Measurements from ENCODE around the gene CPNE6. TPM values are rescaled to one million over a fixed set of nuclear protein-coding genes. Genes with fewer than 3 reads are reported as not detected.
"Not testable (repeated sequence)": the region's sequence is repeated elsewhere in the genome, so short reads cannot be mapped to it uniquely, and the experiment has no call there.

The CPNE6 gene
- total RNA-seq (2013): not detected
- polyA plus RNA-seq (not detected), polyA minus RNA-seq (0.14 TPM in 1 of 2 replicates, not detected in the other), total RNA-seq (0 to 0.60 (median 0) reads per million in 11 experiments)

DNA sequence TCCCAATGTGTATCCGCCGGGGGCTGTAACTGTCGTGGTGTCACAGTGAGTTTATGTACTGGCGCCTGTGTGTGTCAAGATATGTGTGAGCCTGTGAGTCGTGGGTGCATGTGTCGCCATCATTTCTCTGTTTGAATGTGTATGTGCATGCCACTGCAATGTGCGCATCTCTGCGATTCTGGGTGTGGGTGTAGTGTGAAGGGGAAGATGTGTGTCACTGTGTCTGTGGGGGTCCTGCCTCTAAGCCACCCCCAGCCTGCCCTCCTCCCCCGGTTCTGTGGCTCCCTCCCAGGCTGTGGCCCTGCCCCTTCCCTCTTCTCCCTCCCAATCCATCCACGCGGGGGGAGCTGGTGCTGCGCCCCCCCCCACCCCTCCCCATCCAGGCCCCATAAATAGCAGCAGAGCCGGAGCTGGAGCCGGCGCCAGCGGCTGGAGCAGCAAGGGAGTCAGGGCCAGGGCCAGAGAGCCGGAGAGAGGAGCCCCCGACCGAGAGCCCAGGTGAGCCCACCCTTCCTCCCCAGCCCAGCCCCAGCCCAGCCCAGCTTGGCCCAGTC lies at the start of gene CPNE6:
Gene CPNE6 (plus strand): TSS at position 419 of the 554 bp plus-strand sequence. CDS start 1,375 bp downstream, outside the sequence.
- Histone ChIP-seq H3K79me2 (ENCODE audit: insufficient read depth, low read length) (no peaks in the 10 kb centered on the region), H3K9me3 (replicated peaks in 1 of 2; ENCODE audit: control insufficient read depth in 1 of 2, insufficient read depth in 1 of 2, low read length in 2 of 2) (no peaks in the 10 kb centered on the region), H2AFZ (ENCODE audit: insufficient read depth, low read depth, low read length, poor library complexity, severe bottlenecking) (no peak within 1 kb of the TSS), H3K27ac (ENCODE audit: low read depth in 1 of 2, low read length in 2 of 2) (no peak within 1 kb of the TSS), H3K4me2 (replicated peaks; ENCODE audit: extremely low read depth, low read length, poor library complexity, severe bottlenecking) (no peak within 1 kb of the TSS), H3K4me3 (replicated peaks in 1 of 3; ENCODE audit: low read depth in 2 of 3, low read length in 3 of 3) (no peak within 1 kb of the TSS), H4K20me1 (ENCODE audit: insufficient read depth, low read length) (no peaks in the 10 kb centered on the region), H3K36me3 (replicated peaks in 1 of 2; ENCODE audit: control insufficient read depth in 1 of 2, insufficient read depth in 2 of 2, low read length in 2 of 2) (no peaks in the 10 kb centered on the region), H3K9ac (ENCODE audit: insufficient read depth, low read length, poor library complexity, severe bottlenecking) (no peak within 1 kb of the TSS), H3K27me3 (ENCODE audit: control insufficient read depth in 2 of 2, insufficient read depth in 2 of 2, low read length in 2 of 2) (no peaks in the 10 kb centered on the region), H3K4me1 (ENCODE audit: control insufficient read depth in 1 of 2, insufficient read depth in 2 of 2, low read length in 2 of 2) (no peaks in the 10 kb centered on the region)
- intact Hi-C loops (cut with micrococcal nuclease): no loop called here
- 68% methylated on average over 9 of the region's 19 CpGs for WGBS (ENCODE audit: insufficient coverage)
- peaks cover 4 to 17% (median 13%) of the 10 kb centered on the region in 3 donors for H3K27me3 Mint-ChIP-seq (ENCODE audit: low read depth in 3 of 3)
- H3K4me1 Mint-ChIP-seq: peaks cover 15% of the 10 kb centered on the region
- TF ChIP-seq, protein P1, sequence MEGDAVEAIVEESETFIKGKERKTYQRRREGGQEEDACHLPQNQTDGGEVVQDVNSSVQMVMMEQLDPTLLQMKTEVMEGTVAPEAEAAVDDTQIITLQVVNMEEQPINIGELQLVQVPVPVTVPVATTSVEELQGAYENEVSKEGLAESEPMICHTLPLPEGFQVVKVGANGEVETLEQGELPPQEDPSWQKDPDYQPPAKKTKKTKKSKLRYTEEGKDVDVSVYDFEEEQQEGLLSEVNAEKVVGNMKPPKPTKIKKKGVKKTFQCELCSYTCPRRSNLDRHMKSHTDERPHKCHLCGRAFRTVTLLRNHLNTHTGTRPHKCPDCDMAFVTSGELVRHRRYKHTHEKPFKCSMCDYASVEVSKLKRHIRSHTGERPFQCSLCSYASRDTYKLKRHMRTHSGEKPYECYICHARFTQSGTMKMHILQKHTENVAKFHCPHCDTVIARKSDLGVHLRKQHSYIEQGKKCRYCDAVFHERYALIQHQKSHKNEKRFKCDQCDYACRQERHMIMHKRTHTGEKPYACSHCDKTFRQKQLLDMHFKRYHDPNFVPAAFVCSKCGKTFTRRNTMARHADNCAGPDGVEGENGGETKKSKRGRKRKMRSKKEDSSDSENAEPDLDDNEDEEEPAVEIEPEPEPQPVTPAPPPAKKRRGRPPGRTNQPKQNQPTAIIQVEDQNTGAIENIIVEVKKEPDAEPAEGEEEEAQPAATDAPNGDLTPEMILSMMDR (IDR thresholded peaks at IDR 0.05): no peak
- H3K4me3 Mint-ChIP-seq: no peak within 1 kb of the TSS
- H3K9me3 Mint-ChIP-seq: no peaks in the 10 kb centered on the region
- DNase-seq: no peak
- H3K27ac Mint-ChIP-seq: peak within 1 kb of the TSS in 1 of 7 donors; percentile 36
- no peaks in the 10 kb centered on the region for H3K36me3 Mint-ChIP-seq

DNA sequence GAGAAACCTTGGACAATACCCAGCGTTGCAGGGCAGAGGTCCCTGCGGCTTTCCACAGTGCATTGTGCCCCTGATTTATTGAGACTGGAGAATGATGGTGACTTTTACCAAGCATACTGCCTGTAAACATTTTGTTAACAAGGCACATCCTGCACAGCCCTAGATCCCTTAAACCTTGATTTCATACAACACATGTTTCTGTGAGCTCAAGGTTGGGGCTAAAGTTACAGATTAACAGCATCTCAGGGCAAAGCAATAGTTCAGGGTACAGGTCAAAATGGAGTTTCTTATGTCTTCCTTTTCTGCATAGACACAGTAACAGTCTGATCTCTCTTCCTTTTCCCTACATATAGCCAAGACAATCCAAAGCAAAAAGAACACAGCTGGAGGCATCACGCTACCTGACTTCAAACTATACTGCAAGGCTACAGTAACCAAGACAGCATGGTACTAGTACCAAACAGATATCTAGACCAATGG lies 46.4 kb upstream of the CPNE6 start:
- H3K4me2 ChIP-seq (replicated peaks; ENCODE audit: extremely low read depth, low read length, poor library complexity, severe bottlenecking); intact Hi-C loops (cut with micrococcal nuclease); H2AFZ ChIP-seq (ENCODE audit: insufficient read depth, low read depth, low read length, poor library complexity, severe bottlenecking); H3K27ac ChIP-seq (ENCODE audit: low read depth in 1 of 2, low read length in 2 of 2); H3K79me2 ChIP-seq (ENCODE audit: insufficient read depth, low read length); H3K4me3 ChIP-seq (replicated peaks in 1 of 3; ENCODE audit: low read depth in 2 of 3, low read length in 3 of 3); H3K27ac Mint-ChIP-seq; H3K27me3 ChIP-seq (ENCODE audit: control insufficient read depth in 2 of 2, insufficient read depth in 2 of 2, low read length in 2 of 2); H3K9me3 ChIP-seq (replicated peaks in 1 of 2; ENCODE audit: control insufficient read depth in 1 of 2, insufficient read depth in 1 of 2, low read length in 2 of 2); H3K36me3 ChIP-seq (replicated peaks in 1 of 2; ENCODE audit: control insufficient read depth in 1 of 2, insufficient read depth in 2 of 2, low read length in 2 of 2); H3K4me1 ChIP-seq (ENCODE audit: control insufficient read depth in 1 of 2, insufficient read depth in 2 of 2, low read length in 2 of 2); H4K20me1 ChIP-seq (ENCODE audit: insufficient read depth, low read length); H3K4me3 Mint-ChIP-seq; H3K27me3 Mint-ChIP-seq (ENCODE audit: low read depth in 3 of 3); DNase-seq; H3K9ac ChIP-seq (ENCODE audit: insufficient read depth, low read length, poor library complexity, severe bottlenecking); H3K36me3 Mint-ChIP-seq: not testable (repeated sequence)
- Mint-ChIP-seq H3K4me1 (peaks cover 27% of the 10 kb centered on the region), H3K9me3 (peaks cover 0 to 16% (median 2%) of the 10 kb centered on the region in 7 donors)
- WGBS (ENCODE audit: insufficient coverage): 100% methylated on average over 1 of the region's 3 CpGs

DNA sequence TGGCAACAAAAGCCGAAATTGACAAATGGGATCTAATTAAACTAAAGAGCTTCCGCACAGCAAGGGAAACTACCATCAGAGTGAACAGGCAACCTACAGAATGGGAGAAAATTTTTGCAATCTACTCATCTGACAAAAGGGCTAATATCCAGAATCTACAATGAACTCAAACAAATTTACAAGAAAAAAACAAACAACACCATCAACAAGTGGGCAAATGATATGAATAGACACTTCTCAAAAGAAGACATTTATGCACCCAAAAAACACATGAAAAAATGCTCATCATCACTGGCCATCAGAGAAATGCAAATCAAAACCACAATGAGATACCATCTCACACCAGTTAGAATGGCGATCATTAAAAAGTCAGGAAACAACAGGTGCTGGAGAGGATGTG lies 41.7 kb upstream of the CPNE6 start:
- intact Hi-C loops (cut with micrococcal nuclease): loop anchor here in 1 of 2 donors (5.0 kb wide), 1 partner anchor 42 kb away; the partner anchor contains the start of gene DHRS4L2
- H3K36me3 ChIP-seq (replicated peaks in 1 of 2; ENCODE audit: control insufficient read depth in 1 of 2, insufficient read depth in 2 of 2, low read length in 2 of 2); H3K4me3 ChIP-seq (replicated peaks in 1 of 3; ENCODE audit: low read depth in 2 of 3, low read length in 3 of 3); H3K9ac ChIP-seq (ENCODE audit: insufficient read depth, low read length, poor library complexity, severe bottlenecking); DNase-seq; H3K4me3 Mint-ChIP-seq; H3K36me3 Mint-ChIP-seq; H3K9me3 ChIP-seq (replicated peaks in 1 of 2; ENCODE audit: control insufficient read depth in 1 of 2, insufficient read depth in 1 of 2, low read length in 2 of 2); H3K27me3 ChIP-seq (ENCODE audit: control insufficient read depth in 2 of 2, insufficient read depth in 2 of 2, low read length in 2 of 2); H3K4me2 ChIP-seq (replicated peaks; ENCODE audit: extremely low read depth, low read length, poor library complexity, severe bottlenecking); H2AFZ ChIP-seq (ENCODE audit: insufficient read depth, low read depth, low read length, poor library complexity, severe bottlenecking); H3K27me3 Mint-ChIP-seq (ENCODE audit: low read depth in 3 of 3); H3K27ac Mint-ChIP-seq; H4K20me1 ChIP-seq (ENCODE audit: insufficient read depth, low read length); H3K27ac ChIP-seq (ENCODE audit: low read depth in 1 of 2, low read length in 2 of 2); H3K79me2 ChIP-seq (ENCODE audit: insufficient read depth, low read length): not testable (repeated sequence)
- no CpG with 5 or more reads among the region's 3 CpGs for WGBS (ENCODE audit: insufficient coverage)
- peaks cover 45% of the 10 kb centered on the region for H3K4me1 Mint-ChIP-seq
- H3K4me1 ChIP-seq (ENCODE audit: control insufficient read depth in 1 of 2, insufficient read depth in 2 of 2, low read length in 2 of 2): peaks cover 23 to 24% of the 10 kb centered on the region in 2 donors
- peaks cover 0 to 21% (median 11%) of the 10 kb centered on the region in 7 donors for H3K9me3 Mint-ChIP-seq

DNA sequence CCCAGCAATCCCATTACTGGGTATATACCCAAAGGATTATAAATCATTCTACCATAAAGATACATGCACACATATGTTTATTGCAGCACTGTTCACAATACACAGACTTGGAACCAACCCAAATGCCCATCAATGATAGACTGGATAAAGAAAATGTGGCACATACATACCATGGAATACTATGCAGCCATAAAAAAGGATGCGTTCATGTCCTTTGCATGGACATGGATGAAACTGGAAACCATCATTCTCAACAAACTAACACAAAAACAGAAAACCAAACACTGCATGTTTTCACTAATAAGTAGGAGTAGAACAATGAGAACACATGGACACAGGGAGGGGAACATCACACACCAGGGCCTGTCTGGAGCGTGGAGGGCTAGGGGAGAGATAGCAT lies 40.0 kb upstream of the CPNE6 start:
- not testable (repeated sequence) for H2AFZ ChIP-seq (ENCODE audit: insufficient read depth, low read depth, low read length, poor library complexity, severe bottlenecking); H3K9me3 ChIP-seq (replicated peaks in 1 of 2; ENCODE audit: control insufficient read depth in 1 of 2, insufficient read depth in 1 of 2, low read length in 2 of 2); H3K4me3 ChIP-seq (replicated peaks in 1 of 3; ENCODE audit: low read depth in 2 of 3, low read length in 3 of 3); H3K9ac ChIP-seq (ENCODE audit: insufficient read depth, low read length, poor library complexity, severe bottlenecking); H3K27me3 ChIP-seq (ENCODE audit: control insufficient read depth in 2 of 2, insufficient read depth in 2 of 2, low read length in 2 of 2); H3K36me3 Mint-ChIP-seq; H3K79me2 ChIP-seq (ENCODE audit: insufficient read depth, low read length); DNase-seq; H4K20me1 ChIP-seq (ENCODE audit: insufficient read depth, low read length); H3K4me3 Mint-ChIP-seq; H3K27ac ChIP-seq (ENCODE audit: low read depth in 1 of 2, low read length in 2 of 2); H3K36me3 ChIP-seq (replicated peaks in 1 of 2; ENCODE audit: control insufficient read depth in 1 of 2, insufficient read depth in 2 of 2, low read length in 2 of 2); H3K27me3 Mint-ChIP-seq (ENCODE audit: low read depth in 3 of 3); H3K4me2 ChIP-seq (replicated peaks; ENCODE audit: extremely low read depth, low read length, poor library complexity, severe bottlenecking)
- peak overlapping the region in 1 of 7 donors; percentile 51 for H3K27ac Mint-ChIP-seq
- no CpG with 5 or more reads among the region's 2 CpGs for WGBS (ENCODE audit: insufficient coverage)
- intact Hi-C loops (cut with micrococcal nuclease): loop anchor here in 1 of 2 donors (5.0 kb wide), 1 partner anchor 44 kb away; the partner anchor contains the start of gene DHRS4L2
- H3K4me1 ChIP-seq (ENCODE audit: control insufficient read depth in 1 of 2, insufficient read depth in 2 of 2, low read length in 2 of 2): peaks cover 34 to 35% of the 10 kb centered on the region in 2 donors
- peaks cover 0 to 18% (median 11%) of the 10 kb centered on the region in 7 donors for H3K9me3 Mint-ChIP-seq
- peaks cover 50% of the 10 kb centered on the region for H3K4me1 Mint-ChIP-seq
